GM18909 (cell line): ENCODE data around the gene JKAMP.

Source experiments
- ATAC-seq: cut with Tn5 transposase; IDR thresholded peaks from one replicate; pipeline ENCODE4 v1.9.1; 2021; ENCODE audit warnings: mild to moderate bottlenecking; ENCODE audit not compliant: unreplicated experiment, poor library complexity

Gene JKAMP

GRCh38 chr14:59534361-59534987 is 50.2 kb downstream of the JKAMP start:
- ATAC-seq, result no peak

- no peak for ATAC-seq
Measured at GRCh38 chr14:59537476-59537875, 53.2 kb downstream of the JKAMP start.

- ATAC-seq, result no peak
Measured at GRCh38 chr14:59538936-59539335, 54.6 kb downstream of the JKAMP start.

- ATAC-seq, result no peak
Measured at GRCh38 chr14:59540852-59541251, 56.5 kb downstream of the JKAMP start.

GRCh38 chr14:59541731-59542130 is 57.4 kb downstream of the JKAMP start:
- ATAC-seq, result no peak

GRCh38 chr14:59543873-59544272 is 59.6 kb downstream of the JKAMP start:
- ATAC-seq, result no peak

- no peak for ATAC-seq
Measured at GRCh38 chr14:59547310-59547709, 63.0 kb downstream of the JKAMP start.
